ENCODE data around the gene RNPS1. TPM values are rescaled to one million over a fixed set of nuclear protein-coding genes. Genes with fewer than 3 reads are reported as not detected.

The RNPS1 gene
- total and polyA plus RNA-seq, 3 donors from 2014 or later: 197 to 294 (median 261) TPM

- no peaks in the 10 kb centered on the region for H3K9me3 ChIP-seq
- TF ChIP-seq POLR2A (IDR thresholded peaks at IDR 0.05): no peak
- TF ChIP-seq CTCF (IDR thresholded peaks at IDR 0.05): no peak
- no peak overlapping the region for H3K27ac ChIP-seq
- H3K27me3 ChIP-seq: no peaks in the 10 kb centered on the region
- intact Hi-C loops (cut with DNase I; ENCODE audit: low total_unique reads): no loop called here
- no peak overlapping the region for H3K4me3 ChIP-seq
- H3K4me1 ChIP-seq: no peaks in the 10 kb centered on the region
- 90 to 94% methylated on average over 10 to 31 of the region's 37 CpGs for WGBS, 2 donors
- no peaks in the 10 kb centered on the region for H3K36me3 ChIP-seq (ENCODE audit: low read depth, missing control alignments)
- DNase-seq: no peak
Observed at GRCh38 chr16:2284001-2284770, 16.3 kb upstream of the RNPS1 start.

- Histone ChIP-seq H3K4me1 (no peaks in the 10 kb centered on the region), H3K27ac (no peak overlapping the region), H3K27me3 (no peaks in the 10 kb centered on the region), H3K9me3 (no peaks in the 10 kb centered on the region), H3K36me3 (ENCODE audit: low read depth, missing control alignments) (no peaks in the 10 kb centered on the region), H3K4me3 (no peak overlapping the region)
- intact Hi-C loops (cut with DNase I; ENCODE audit: low total_unique reads): no loop called here
- TF ChIP-seq POLR2A (IDR thresholded peaks at IDR 0.05): no peak
- no peak for TF ChIP-seq CTCF (IDR thresholded peaks at IDR 0.05)
- DNase-seq: no peak
- WGBS, 2 donors: 91 to 96% methylated on average over 16 to 26 of the region's 26 CpGs
Observed at GRCh38 chr16:2282866-2283555, 15.1 kb upstream of the RNPS1 start.

GRCh38 chr16:2282262-2282661 lies 14.3 kb upstream of the RNPS1 start:
- Histone ChIP-seq H3K4me3 (no peak overlapping the region), H3K27ac (no peak overlapping the region), H3K36me3 (ENCODE audit: low read depth, missing control alignments) (no peaks in the 10 kb centered on the region)

GRCh38 chr16:2280981-2281542 lies 13.1 kb upstream of the RNPS1 start:
- Histone ChIP-seq H3K36me3 (ENCODE audit: low read depth, missing control alignments) (no peaks in the 10 kb centered on the region), H3K27ac (no peak overlapping the region), H3K4me1 (no peaks in the 10 kb centered on the region), H3K27me3 (no peaks in the 10 kb centered on the region), H3K9me3 (no peaks in the 10 kb centered on the region), H3K4me3 (no peak overlapping the region)
- intact Hi-C loops (cut with DNase I; ENCODE audit: low total_unique reads): no loop called here
- TF ChIP-seq POLR2A (IDR thresholded peaks at IDR 0.05) (no peak), CTCF (IDR thresholded peaks at IDR 0.05) (no peak)
- no peak for DNase-seq
- WGBS, 2 donors: 86 to 92% methylated on average over 18 to 24 of the region's 24 CpGs

More at GRCh38 chr16:2282262-2282661, 14.3 kb upstream of the RNPS1 start:
- intact Hi-C loops (cut with DNase I; ENCODE audit: low total_unique reads): no loop called here
- Histone ChIP-seq H3K9me3 (no peaks in the 10 kb centered on the region), H3K27me3 (no peaks in the 10 kb centered on the region), H3K4me1 (no peaks in the 10 kb centered on the region)
- WGBS, 2 donors: 74 to 92% methylated on average over 5 of the region's 5 CpGs
- TF ChIP-seq POLR2A (IDR thresholded peaks at IDR 0.05) (no peak), CTCF (IDR thresholded peaks at IDR 0.05) (no peak)
- no peak for DNase-seq

Measured in testis (tissue), 3 donors.